Tibial nerve (tissue), 4 donors: Measurements from ENCODE around the gene AKR1E2. TPM values are rescaled to one million over a fixed set of nuclear protein-coding genes. Genes with fewer than 3 reads are reported as not detected.
"Not testable (repeated sequence)": the region's sequence is repeated elsewhere in the genome, so short reads cannot be mapped to it uniquely, and the experiment has no call there.

Experiments used
- DNase-seq, 2 donors: peaks; one replicate each; pipeline ENCODE4 v3.0.0-alpha.2; 2019; ENCODE audit warnings: low spot score in 2 of 2
- H3K27ac ChIP-seq, 4 donors: fragments of 200-600 bp; sonication (generic) in 3 of 4; one replicate each; pipeline ENCODE4 v1.5.1; 2017 to 2019; ENCODE audit warnings: mild to moderate bottlenecking in 1 of 4
- H3K27me3 ChIP-seq, 2 donors: fragments of 200-600 bp; sonication (generic) in 1 of 2; one replicate each; pipeline versions ENCODE4 v1.5.1 to v1.6.0; 2017 to 2019
- H3K36me3 ChIP-seq, 3 donors: fragments of 200-600 bp; sonication (generic); one replicate each; pipeline ENCODE4 v1.5.1; 2018 to 2019
- H3K4me1 ChIP-seq, 4 donors: fragments of 200-600 bp; sonication (generic) in 3 of 4; one replicate each; pipeline ENCODE4 v1.5.1; 2017 to 2019
- H3K4me3 ChIP-seq, 4 donors: fragments of 200-600 bp; sonication (generic) in 3 of 4; one replicate each; pipeline ENCODE4 v1.5.1; 2017 to 2019; ENCODE audit warnings: mild to moderate bottlenecking in 1 of 4, moderate library complexity in 1 of 4
- H3K9me3 ChIP-seq, 4 donors: fragments of 200-600 bp; sonication (generic) in 3 of 4; one replicate each; pipeline ENCODE4 v1.5.1; 2017 to 2019
- CTCF ChIP-seq, 5 experiments: fragments of 200-600 bp in 3 of 5; fragments of 450-650 bp in 2 of 5; sonication (generic) in 3 of 5; IDR thresholded peaks; one replicate each; pipeline ENCODE4 v1.5.1; 2016 to 2019; ENCODE audit warnings: antibody characterized with exemption in 5 of 5, mild to moderate bottlenecking in 3 of 5, moderate library complexity in 2 of 5
- EP300 ChIP-seq, 2 donors: sonication (generic); formaldehyde crosslinking; IDR thresholded peaks; one replicate each; pipeline ENCODE4 v1.6.1; 2017; ENCODE audit warnings: antibody characterized with exemption in 2 of 2, mild to moderate bottlenecking in 1 of 2
- POLR2A ChIP-seq, 2 donors: fragments of 450-650 bp; IDR thresholded peaks; one replicate each; pipeline ENCODE4 v1.6.1; 2017; ENCODE audit warnings: antibody characterized with exemption in 2 of 2, mild to moderate bottlenecking in 2 of 2, moderate library complexity in 2 of 2
- WGBS, 2 donors: methylation state at CpG; one replicate each; pipeline ENCODE4 v1.1.5; 2018; 5-methylcytosine and 5-hydroxymethylcytosine counted together
- total RNA-seq, 4 donors: library from RNA; depleted of rRNA; stranded (reverse); fragments of >200 nt; gene quantifications; one replicate each; pipeline ENCODE4 v1.1.0, GENCODE V29; 2016

The AKR1E2 gene
- total RNA-seq, 4 donors from 2014 or later, result 12.7 to 24.3 (median 21.3) TPM

DNA sequence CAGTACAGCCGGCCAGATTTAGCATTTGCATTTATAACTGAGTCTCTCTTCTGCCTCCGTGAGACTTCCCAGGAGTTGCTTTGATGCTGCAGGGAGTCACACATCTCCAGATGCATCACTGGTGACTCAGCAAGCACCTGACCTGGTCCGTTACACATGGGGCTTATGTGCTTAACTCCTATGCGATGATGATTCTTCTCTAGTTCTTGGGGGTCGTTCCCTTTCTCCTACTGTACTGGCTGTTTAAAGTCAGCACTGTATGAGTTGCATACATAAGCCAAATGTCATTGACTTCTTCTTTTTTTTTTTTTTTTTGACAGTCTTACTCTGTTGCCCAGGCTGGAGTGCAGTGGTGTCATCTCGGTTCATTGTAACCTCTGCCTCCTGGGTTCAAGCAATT is 13.0 kb upstream of the AKR1E2 start:
- Histone ChIP-seq H3K36me3 (no peaks in the 10 kb centered on the region), H3K27me3 (no peaks in the 10 kb centered on the region), H3K4me3 (no peak overlapping the region), H3K9me3 (no peaks in the 10 kb centered on the region), H3K27ac (no peak overlapping the region), H3K4me1 (peaks cover 0 to 4% (median 0%) of the 10 kb centered on the region in 4 donors)
- 63 to 66% methylated on average over 6 of the region's 6 CpGs for WGBS, 2 donors
- no peak for DNase-seq
- TF ChIP-seq POLR2A (IDR thresholded peaks at IDR 0.05) (no peak), CTCF (IDR thresholded peaks at IDR 0.05) (no peak), EP300 (IDR thresholded peaks at IDR 0.05) (no peak)

DNA sequence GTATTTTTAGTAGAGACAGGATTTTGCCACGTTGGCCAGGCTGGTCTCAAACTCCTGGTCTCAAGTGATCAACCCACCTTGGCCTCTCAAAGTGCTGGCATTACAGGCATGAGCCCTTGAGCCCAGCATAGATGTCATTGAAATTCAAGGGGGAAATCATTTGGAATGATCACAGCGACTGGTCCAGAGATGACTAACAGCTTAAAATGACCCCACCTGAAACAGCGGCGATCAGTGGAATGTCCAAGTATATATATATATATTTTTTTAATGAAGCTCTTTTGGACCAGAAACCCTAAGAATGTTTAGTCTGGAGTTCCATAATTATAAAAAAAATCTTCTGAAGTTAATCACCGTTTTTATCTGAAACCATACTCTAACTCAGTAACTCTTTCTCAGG is 12.5 kb upstream of the AKR1E2 start:
- no peaks in the 10 kb centered on the region for H3K9me3 ChIP-seq
- no peaks in the 10 kb centered on the region for H3K27me3 ChIP-seq
- 69 to 71% methylated on average over 5 of the region's 5 CpGs for WGBS, 2 donors
- DNase-seq, result no peak
- no peak overlapping the region for H3K27ac ChIP-seq
- no peak for TF ChIP-seq CTCF (IDR thresholded peaks at IDR 0.05)
- TF ChIP-seq POLR2A (IDR thresholded peaks at IDR 0.05), result no peak
- no peak for TF ChIP-seq EP300 (IDR thresholded peaks at IDR 0.05)
- H3K36me3 ChIP-seq, result no peaks in the 10 kb centered on the region
- H3K4me3 ChIP-seq, result no peak overlapping the region
- peaks cover 0 to 4% (median 0%) of the 10 kb centered on the region in 4 donors for H3K4me1 ChIP-seq

GRCh38 chr10:4815646-4816180 is 10.3 kb upstream of the AKR1E2 start:
- peak in 3 of 5 experiments; percentile 11 to 47 (median 35) for TF ChIP-seq CTCF (IDR thresholded peaks at IDR 0.05)
- WGBS, 2 donors, result 9 to 10% methylated on average over 3 of the region's 11 CpGs

DNA sequence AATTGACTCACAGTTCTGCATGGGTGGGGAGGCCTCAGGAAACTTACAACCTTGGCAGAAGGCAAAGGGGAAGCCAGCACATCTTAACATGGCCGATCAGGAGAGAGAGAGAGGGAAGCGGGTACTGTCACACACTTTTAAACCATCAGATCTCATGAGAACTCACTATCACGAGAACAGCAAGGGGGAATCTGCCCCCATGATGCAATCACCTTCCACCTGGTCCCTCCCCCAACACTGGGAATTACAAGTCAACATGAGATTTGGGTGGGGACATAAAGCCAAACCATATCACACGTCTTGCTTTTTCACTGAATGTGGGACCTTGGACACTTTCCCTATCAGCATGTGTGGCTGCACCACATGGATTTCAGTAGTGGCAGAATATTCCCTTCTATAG is 9.0 kb upstream of the AKR1E2 start:
- TF ChIP-seq CTCF (IDR thresholded peaks at IDR 0.05), result no peak
- no peak for TF ChIP-seq EP300 (IDR thresholded peaks at IDR 0.05)
- TF ChIP-seq POLR2A (IDR thresholded peaks at IDR 0.05), result no peak
- Histone ChIP-seq H3K9me3 (no peaks in the 10 kb centered on the region), H3K4me1 (peaks cover 0 to 29% (median 9%) of the 10 kb centered on the region in 4 donors), H3K27me3 (no peaks in the 10 kb centered on the region), H3K4me3 (no peak overlapping the region), H3K36me3 (no peaks in the 10 kb centered on the region), H3K27ac (no peak overlapping the region)
- 84 to 85% methylated on average over 4 of the region's 4 CpGs for WGBS, 2 donors
- no peak for DNase-seq

More at GRCh38 chr10:4815646-4816180, 10.3 kb upstream of the AKR1E2 start:
- H3K36me3 ChIP-seq, H3K27me3 ChIP-seq, H3K9me3 ChIP-seq, H3K4me3 ChIP-seq, H3K27ac ChIP-seq, DNase-seq: not testable (repeated sequence)
- peaks cover 0 to 17% (median 8%) of the 10 kb centered on the region in 4 donors for H3K4me1 ChIP-seq

- peaks cover 0 to 32% (median 9%) of the 10 kb centered on the region in 4 donors for H3K4me1 ChIP-seq
- no peaks in the 10 kb centered on the region for H3K9me3 ChIP-seq
- H3K36me3 ChIP-seq, result no peaks in the 10 kb centered on the region
- no peak for DNase-seq
- no peak overlapping the region for H3K27ac ChIP-seq
- H3K27me3 ChIP-seq, result no peaks in the 10 kb centered on the region
- WGBS, 2 donors, result 86 to 93% methylated on average over 2 of the region's 2 CpGs
- TF ChIP-seq CTCF (IDR thresholded peaks at IDR 0.05), result no peak
- TF ChIP-seq EP300 (IDR thresholded peaks at IDR 0.05), result no peak
- TF ChIP-seq POLR2A (IDR thresholded peaks at IDR 0.05), result no peak
- H3K4me3 ChIP-seq, result no peak overlapping the region
Measured at GRCh38 chr10:4819067-4819466, 6.9 kb upstream of the AKR1E2 start.
